GM06990 (cell line): ENCODE results near the gene CPNE4.

Experiments
- DNase-seq: peaks from one replicate; pipeline ENCODE4 v3.0.0-alpha.2; 2011; ENCODE audit not compliant: insufficient read length; ENCODE audit errors: extremely low read depth
- H3K27me3 ChIP-seq: replicated peaks from 2 replicates; pipeline ENCODE4 v1.6.0; 2011; ENCODE audit warnings: low read length; ENCODE audit not compliant: control insufficient read depth, insufficient read depth
- H3K36me3 ChIP-seq: 2 replicates; pipeline ENCODE4 v1.5.1; 2011; ENCODE audit warnings: low read length; ENCODE audit not compliant: control insufficient read depth, insufficient read depth
- H3K4me3 ChIP-seq: replicated peaks from 2 replicates; pipeline ENCODE4 v1.5.1; 2011; ENCODE audit warnings: low read depth, mild to moderate bottlenecking, control low read depth, low read length
- CTCF ChIP-seq: IDR thresholded peaks from 2 replicates; pipeline ENCODE4 v1.5.1; 2011; ENCODE audit warnings: low read length, control low read depth, mild to moderate bottlenecking, inconsistent platforms; ENCODE audit not compliant: insufficient read depth, poor library complexity, severe bottlenecking

CPNE4 gene

GRCh38 chr3:131616719-131617118 is 418.1 kb downstream of the CPNE4 start:
- H3K4me3 ChIP-seq: no peak overlapping the region
- no peak for TF ChIP-seq CTCF
- no peaks in the 10 kb centered on the region for H3K27me3 ChIP-seq
- no peak for DNase-seq
- no peaks in the 10 kb centered on the region for H3K36me3 ChIP-seq

- no peak for TF ChIP-seq CTCF
- no peaks in the 10 kb centered on the region for H3K36me3 ChIP-seq
- no peak overlapping the region for H3K4me3 ChIP-seq
- no peaks in the 10 kb centered on the region for H3K27me3 ChIP-seq
- no peak for DNase-seq
Measured at GRCh38 chr3:131612745-131613144, 422.1 kb downstream of the CPNE4 start.

- no peaks in the 10 kb centered on the region for H3K36me3 ChIP-seq
- DNase-seq: no peak
- H3K4me3 ChIP-seq: no peak overlapping the region
- no peaks in the 10 kb centered on the region for H3K27me3 ChIP-seq
- TF ChIP-seq CTCF: no peak
Measured at GRCh38 chr3:131610174-131610573, 424.6 kb downstream of the CPNE4 start.

- TF ChIP-seq CTCF: no peak
- DNase-seq: no peak
- H3K4me3 ChIP-seq: no peak overlapping the region
- no peaks in the 10 kb centered on the region for H3K27me3 ChIP-seq
- H3K36me3 ChIP-seq: no peaks in the 10 kb centered on the region
Measured at GRCh38 chr3:131608741-131609140, 426.1 kb downstream of the CPNE4 start.

GRCh38 chr3:131608296-131608695 is 426.5 kb downstream of the CPNE4 start:
- DNase-seq: no peak
- no peak overlapping the region for H3K4me3 ChIP-seq
- no peaks in the 10 kb centered on the region for H3K27me3 ChIP-seq
- TF ChIP-seq CTCF: no peak
- no peaks in the 10 kb centered on the region for H3K36me3 ChIP-seq

GRCh38 chr3:131605916-131606315 is 428.9 kb downstream of the CPNE4 start:
- no peak for TF ChIP-seq CTCF
- no peaks in the 10 kb centered on the region for H3K27me3 ChIP-seq
- no peak overlapping the region for H3K4me3 ChIP-seq
- no peak for DNase-seq
- H3K36me3 ChIP-seq: no peaks in the 10 kb centered on the region
